Fibroblast of lung (primary cell): ENCODE measurements around the gene NUP214. TPM values are rescaled to one million over a fixed set of nuclear protein-coding genes. Genes with fewer than 3 reads are reported as not detected.

Experiments
- DNase-seq, 2 donors: peaks; one replicate each; pipeline versions ENCODE4 v3.0.0 to v3.0.0-alpha.2; 2010; ENCODE audit warnings: low read depth in 2 of 2
- H2AFZ ChIP-seq: 2 replicates; pipeline ENCODE4 v1.5.1; 2012; ENCODE audit warnings: low read length, control low read depth, inconsistent platforms
- H3K27ac ChIP-seq: 2 replicates; pipeline ENCODE4 v1.5.1; 2011; ENCODE audit warnings: low read length, control low read depth; ENCODE audit not compliant: insufficient read depth
- H3K27me3 ChIP-seq: 2 replicates; pipeline ENCODE4 v1.5.1; 2011; ENCODE audit warnings: mild to moderate bottlenecking, low read length; ENCODE audit not compliant: control insufficient read depth, insufficient read depth
- H3K36me3 ChIP-seq: 2 replicates; pipeline ENCODE4 v1.5.1; 2011; ENCODE audit warnings: low read length; ENCODE audit not compliant: control insufficient read depth, insufficient read depth
- H3K4me1 ChIP-seq: 2 replicates; pipeline ENCODE4 v1.5.1; 2011; ENCODE audit warnings: low read length; ENCODE audit not compliant: control insufficient read depth, insufficient read depth; ENCODE audit errors: extremely low read depth
- H3K4me2 ChIP-seq: 2 replicates; pipeline ENCODE4 v1.5.1; 2011; ENCODE audit warnings: low read length, control low read depth; ENCODE audit not compliant: insufficient read depth; ENCODE audit errors: extremely low read depth
- H3K4me3 ChIP-seq, 4 experiments: fragments of 200-600 bp in 1 of 4; sonication (generic) in 1 of 4; replicated peaks in 1 of 4; 2 replicates each; pipeline ENCODE4 v1.5.1; 2011 to 2016; ENCODE audit warnings: low read length in 4 of 4, low read depth in 3 of 4, mild to moderate bottlenecking in 3 of 4, control low read depth in 2 of 4, inconsistent platforms in 1 of 4, mixed read lengths in 1 of 4; ENCODE audit not compliant: insufficient read depth in 1 of 4; ENCODE audit errors: control extremely low read depth in 1 of 4
- H3K79me2 ChIP-seq: 2 replicates; pipeline ENCODE4 v1.5.1; 2012; ENCODE audit warnings: mild to moderate bottlenecking, low read length, inconsistent platforms; ENCODE audit not compliant: control insufficient read depth, insufficient read depth
- H3K9ac ChIP-seq: 2 replicates; pipeline ENCODE4 v1.5.1; 2011; ENCODE audit warnings: mild to moderate bottlenecking, low read length, control low read depth; ENCODE audit not compliant: insufficient read depth
- H3K9me3 ChIP-seq: 2 replicates; pipeline ENCODE4 v1.5.1; 2012; ENCODE audit warnings: low read depth, low read length; ENCODE audit not compliant: control insufficient read depth, insufficient read depth
- H4K20me1 ChIP-seq: 2 replicates; pipeline ENCODE4 v1.5.1; 2011; ENCODE audit warnings: low read length; ENCODE audit not compliant: control insufficient read depth, insufficient read depth; ENCODE audit errors: extremely low read depth
- EZH2 ChIP-seq: IDR thresholded peaks from 2 replicates; pipeline ENCODE4 v1.5.1; 2012; ENCODE audit warnings: low read length, control low read depth, mild to moderate bottlenecking; ENCODE audit errors: missing control alignments
- polyA plus RNA-seq, 2 donors: library from polyadenylated mRNA; depleted of rRNA in 1 of 2; stranded (reverse) in 1 of 2; unstranded in 1 of 2; fragments of >200 nt; gene quantifications; 2 replicates each; pipeline ENCODE4 v1.2.1, GENCODE V29; 2011 to 2012; ENCODE audit warnings: missing spikeins in 1 of 2
- total RNA-seq: library from RNA; depleted of rRNA; stranded (reverse); fragments of >200 nt; gene quantifications from 2 replicates; pipeline ENCODE4 v1.2.1, GENCODE V29; 2014
- TF ChIP-seq, protein P1 (sequence below), 2 donors: IDR thresholded peaks in 1 of 2; conservative IDR thresholded peaks in 1 of 2; 1 replicate in 1 of 2; 2 replicates in 1 of 2; pipeline ENCODE4 v1.5.1; 2011 to 2012; ENCODE audit warnings: low read length in 2 of 2, control low read depth in 1 of 2, inconsistent platforms in 1 of 2, low read depth in 1 of 2, mild to moderate bottlenecking in 1 of 2

The NUP214 gene
- total and polyA plus RNA-seq, 2 donors (not counting 1 experiment from before 2014, with no cell fraction given), result 5.0 to 12.2 TPM

- peak; percentile 79 for DNase-seq
- H4K20me1 ChIP-seq, result no peaks in the 10 kb centered on the region
- H3K9ac ChIP-seq, result no peak overlapping the region
- no peaks in the 10 kb centered on the region for H3K9me3 ChIP-seq
- H3K4me1 ChIP-seq, result no peaks in the 10 kb centered on the region
- H3K4me3 ChIP-seq, result peak overlapping the region in 1 of 4 experiments; percentile 46
- no peak overlapping the region for H3K4me2 ChIP-seq
- TF ChIP-seq, protein P1, sequence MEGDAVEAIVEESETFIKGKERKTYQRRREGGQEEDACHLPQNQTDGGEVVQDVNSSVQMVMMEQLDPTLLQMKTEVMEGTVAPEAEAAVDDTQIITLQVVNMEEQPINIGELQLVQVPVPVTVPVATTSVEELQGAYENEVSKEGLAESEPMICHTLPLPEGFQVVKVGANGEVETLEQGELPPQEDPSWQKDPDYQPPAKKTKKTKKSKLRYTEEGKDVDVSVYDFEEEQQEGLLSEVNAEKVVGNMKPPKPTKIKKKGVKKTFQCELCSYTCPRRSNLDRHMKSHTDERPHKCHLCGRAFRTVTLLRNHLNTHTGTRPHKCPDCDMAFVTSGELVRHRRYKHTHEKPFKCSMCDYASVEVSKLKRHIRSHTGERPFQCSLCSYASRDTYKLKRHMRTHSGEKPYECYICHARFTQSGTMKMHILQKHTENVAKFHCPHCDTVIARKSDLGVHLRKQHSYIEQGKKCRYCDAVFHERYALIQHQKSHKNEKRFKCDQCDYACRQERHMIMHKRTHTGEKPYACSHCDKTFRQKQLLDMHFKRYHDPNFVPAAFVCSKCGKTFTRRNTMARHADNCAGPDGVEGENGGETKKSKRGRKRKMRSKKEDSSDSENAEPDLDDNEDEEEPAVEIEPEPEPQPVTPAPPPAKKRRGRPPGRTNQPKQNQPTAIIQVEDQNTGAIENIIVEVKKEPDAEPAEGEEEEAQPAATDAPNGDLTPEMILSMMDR (conservative IDR thresholded peaks at IDR 0.05 in 1 of 2, IDR thresholded peaks at IDR 0.05 in 1 of 2; ENCODE audit: low read depth in 1 of 2, low read length in 2 of 2), result no peak
- TF ChIP-seq EZH2, result no peak
- no peaks in the 10 kb centered on the region for H3K36me3 ChIP-seq
- H3K79me2 ChIP-seq, result no peaks in the 10 kb centered on the region
- no peak overlapping the region for H2AFZ ChIP-seq
- no peak overlapping the region for H3K27ac ChIP-seq
- peaks cover 40% of the 10 kb centered on the region for H3K27me3 ChIP-seq
Observed at GRCh38 chr9:131277910-131278701, 152.7 kb downstream of the NUP214 start.

- no peak for DNase-seq
- H3K27me3 ChIP-seq, result peaks cover 43% of the 10 kb centered on the region
- H3K4me2 ChIP-seq, result no peak overlapping the region
Observed at GRCh38 chr9:131278702-131279111, 153.3 kb downstream of the NUP214 start.

DNA sequence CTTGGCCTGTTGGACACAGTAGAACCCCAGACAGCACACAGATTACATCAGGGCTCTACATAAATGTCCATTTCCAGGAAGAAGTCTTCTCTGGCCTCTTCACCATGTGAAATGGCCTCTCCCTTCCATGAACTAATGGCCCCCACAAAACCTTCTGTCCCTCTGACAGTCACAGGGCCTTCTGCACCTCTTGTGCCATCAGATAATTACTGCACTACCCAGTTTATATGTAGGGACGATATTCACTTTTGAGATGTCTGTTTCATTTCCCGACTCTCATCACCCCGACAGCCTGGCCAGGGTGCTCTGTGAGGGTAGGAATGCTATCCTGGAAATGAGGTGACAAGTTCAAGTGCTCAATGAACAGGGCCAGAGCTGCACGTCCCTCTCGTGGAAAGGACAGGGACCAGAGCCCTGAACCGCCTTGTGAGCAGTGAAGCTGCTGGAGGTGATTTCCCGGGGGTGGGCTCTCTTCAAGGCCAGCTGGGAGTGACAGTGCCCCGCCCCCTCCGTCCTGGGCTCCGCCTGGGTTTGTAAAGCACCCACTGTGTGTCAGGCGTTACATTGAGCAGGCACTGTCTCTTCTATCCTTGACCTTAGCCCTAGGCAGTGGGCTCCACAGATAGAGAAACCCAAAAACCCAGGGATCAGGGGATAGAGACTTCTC lies 153.9 kb downstream of the NUP214 start:
- no peak for DNase-seq
- H3K36me3 ChIP-seq, result no peaks in the 10 kb centered on the region
- no peaks in the 10 kb centered on the region for H3K79me2 ChIP-seq
- peaks cover 43% of the 10 kb centered on the region for H3K27me3 ChIP-seq
- H3K9me3 ChIP-seq, result no peaks in the 10 kb centered on the region
- no peaks in the 10 kb centered on the region for H3K4me1 ChIP-seq
- H4K20me1 ChIP-seq, result no peaks in the 10 kb centered on the region
- H3K4me2 ChIP-seq, result no peak overlapping the region
- no peak overlapping the region for H2AFZ ChIP-seq
- H3K4me3 ChIP-seq, result no peak overlapping the region
- no peak for TF ChIP-seq EZH2
- TF ChIP-seq, protein P1 (conservative IDR thresholded peaks at IDR 0.05 in 1 of 2, IDR thresholded peaks at IDR 0.05 in 1 of 2; ENCODE audit: low read depth in 1 of 2, low read length in 2 of 2), result no peak
- H3K9ac ChIP-seq, result no peak overlapping the region
- H3K27ac ChIP-seq, result no peak overlapping the region

More at GRCh38 chr9:131278702-131279111, 153.3 kb downstream of the NUP214 start:
- H3K36me3 ChIP-seq, result no peaks in the 10 kb centered on the region
- H3K4me3 ChIP-seq, result no peak overlapping the region
- no peak overlapping the region for H3K27ac ChIP-seq
- no peaks in the 10 kb centered on the region for H3K79me2 ChIP-seq
- no peaks in the 10 kb centered on the region for H3K9me3 ChIP-seq
- no peaks in the 10 kb centered on the region for H3K4me1 ChIP-seq
- H4K20me1 ChIP-seq, result no peaks in the 10 kb centered on the region
- no peak overlapping the region for H3K9ac ChIP-seq
- no peak overlapping the region for H2AFZ ChIP-seq
- TF ChIP-seq, protein P1 (conservative IDR thresholded peaks at IDR 0.05 in 1 of 2, IDR thresholded peaks at IDR 0.05 in 1 of 2; ENCODE audit: low read depth in 1 of 2, low read length in 2 of 2), result no peak
- no peak for TF ChIP-seq EZH2
